Transverse colon (tissue), 4 donors: Measurements from ENCODE around the gene RGS7BP.

Source experiments
- EP300 ChIP-seq: sonication (generic); formaldehyde crosslinking; IDR thresholded peaks from one replicate; pipeline ENCODE4 v1.6.1; 2017; ENCODE audit warnings: antibody characterized with exemption, low read depth
- POLR2A ChIP-seq: fragments of 450-650 bp; IDR thresholded peaks from one replicate; pipeline ENCODE4 v1.6.1; 2016; ENCODE audit warnings: antibody characterized with exemption, mild to moderate bottlenecking, moderate library complexity
- POLR2AphosphoS5 ChIP-seq, 3 donors: sonication (generic); formaldehyde crosslinking; IDR thresholded peaks; one replicate each; pipeline ENCODE4 v1.6.1; 2016; ENCODE audit warnings: antibody characterized with exemption in 3 of 3
- TF ChIP-seq, protein P1 (sequence below), 5 experiments: fragments of 200-600 bp in 3 of 5; fragments of 450-650 bp in 2 of 5; sonication (generic) in 3 of 5; IDR thresholded peaks; 1 replicate in 2 of 5; 2 replicates in 3 of 5; pipeline ENCODE4 v1.5.1; 2016 to 2017; ENCODE audit warnings: antibody characterized with exemption in 5 of 5, inconsistent platforms in 3 of 5, mild to moderate bottlenecking in 2 of 5, moderate library complexity in 1 of 5

DNA sequence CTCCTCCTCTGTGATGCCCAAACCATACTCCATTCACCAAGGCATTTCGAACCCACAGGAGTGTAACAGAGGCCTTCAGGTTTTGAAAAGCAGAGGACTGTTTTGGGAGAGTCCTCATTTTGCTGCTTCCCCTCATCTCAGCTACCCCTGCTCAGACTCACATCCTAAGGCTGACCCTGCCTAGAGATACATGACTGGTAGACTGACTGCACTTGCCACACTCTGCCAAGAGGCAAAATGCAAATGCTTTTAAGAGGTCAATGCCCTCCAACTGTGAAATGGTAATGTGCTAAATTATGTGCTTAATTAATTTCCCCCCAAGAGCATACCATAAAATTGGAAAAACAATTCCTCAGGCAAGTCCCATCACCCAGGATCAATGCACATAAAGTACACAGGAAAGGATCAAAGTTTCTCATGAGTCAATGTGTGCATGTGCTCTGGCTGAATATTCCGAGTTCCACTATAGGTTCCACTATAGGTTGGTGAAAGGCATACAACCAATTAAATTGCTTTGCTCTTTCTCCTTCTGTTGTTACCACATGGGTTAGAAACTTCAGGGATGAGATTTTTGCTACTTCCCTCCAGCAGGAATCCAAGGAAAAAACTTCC is 87.0 kb downstream of the RGS7BP start:
- TF ChIP-seq EP300: no peak
- TF ChIP-seq, protein P1, sequence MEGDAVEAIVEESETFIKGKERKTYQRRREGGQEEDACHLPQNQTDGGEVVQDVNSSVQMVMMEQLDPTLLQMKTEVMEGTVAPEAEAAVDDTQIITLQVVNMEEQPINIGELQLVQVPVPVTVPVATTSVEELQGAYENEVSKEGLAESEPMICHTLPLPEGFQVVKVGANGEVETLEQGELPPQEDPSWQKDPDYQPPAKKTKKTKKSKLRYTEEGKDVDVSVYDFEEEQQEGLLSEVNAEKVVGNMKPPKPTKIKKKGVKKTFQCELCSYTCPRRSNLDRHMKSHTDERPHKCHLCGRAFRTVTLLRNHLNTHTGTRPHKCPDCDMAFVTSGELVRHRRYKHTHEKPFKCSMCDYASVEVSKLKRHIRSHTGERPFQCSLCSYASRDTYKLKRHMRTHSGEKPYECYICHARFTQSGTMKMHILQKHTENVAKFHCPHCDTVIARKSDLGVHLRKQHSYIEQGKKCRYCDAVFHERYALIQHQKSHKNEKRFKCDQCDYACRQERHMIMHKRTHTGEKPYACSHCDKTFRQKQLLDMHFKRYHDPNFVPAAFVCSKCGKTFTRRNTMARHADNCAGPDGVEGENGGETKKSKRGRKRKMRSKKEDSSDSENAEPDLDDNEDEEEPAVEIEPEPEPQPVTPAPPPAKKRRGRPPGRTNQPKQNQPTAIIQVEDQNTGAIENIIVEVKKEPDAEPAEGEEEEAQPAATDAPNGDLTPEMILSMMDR (IDR thresholded peaks at IDR 0.05): no peak
- TF ChIP-seq POLR2A: no peak
- TF ChIP-seq POLR2AphosphoS5 (IDR thresholded peaks at IDR 0.05): no peak
